GM12874 (cell line): ENCODE measurements around the gene PDSS1.

Experiments
- TF ChIP-seq, protein P1 (sequence below): IDR thresholded peaks from 2 replicates; pipeline ENCODE4 v1.5.1; 2011; ENCODE audit warnings: low read depth, mild to moderate bottlenecking, control low read depth, low read length, moderate library complexity; ENCODE audit not compliant: insufficient read depth

The PDSS1 gene

GRCh38 chr10:26735435-26735834, 37.9 kb downstream of the PDSS1 start:
- TF ChIP-seq, protein P1, sequence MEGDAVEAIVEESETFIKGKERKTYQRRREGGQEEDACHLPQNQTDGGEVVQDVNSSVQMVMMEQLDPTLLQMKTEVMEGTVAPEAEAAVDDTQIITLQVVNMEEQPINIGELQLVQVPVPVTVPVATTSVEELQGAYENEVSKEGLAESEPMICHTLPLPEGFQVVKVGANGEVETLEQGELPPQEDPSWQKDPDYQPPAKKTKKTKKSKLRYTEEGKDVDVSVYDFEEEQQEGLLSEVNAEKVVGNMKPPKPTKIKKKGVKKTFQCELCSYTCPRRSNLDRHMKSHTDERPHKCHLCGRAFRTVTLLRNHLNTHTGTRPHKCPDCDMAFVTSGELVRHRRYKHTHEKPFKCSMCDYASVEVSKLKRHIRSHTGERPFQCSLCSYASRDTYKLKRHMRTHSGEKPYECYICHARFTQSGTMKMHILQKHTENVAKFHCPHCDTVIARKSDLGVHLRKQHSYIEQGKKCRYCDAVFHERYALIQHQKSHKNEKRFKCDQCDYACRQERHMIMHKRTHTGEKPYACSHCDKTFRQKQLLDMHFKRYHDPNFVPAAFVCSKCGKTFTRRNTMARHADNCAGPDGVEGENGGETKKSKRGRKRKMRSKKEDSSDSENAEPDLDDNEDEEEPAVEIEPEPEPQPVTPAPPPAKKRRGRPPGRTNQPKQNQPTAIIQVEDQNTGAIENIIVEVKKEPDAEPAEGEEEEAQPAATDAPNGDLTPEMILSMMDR, result no peak

DNA sequence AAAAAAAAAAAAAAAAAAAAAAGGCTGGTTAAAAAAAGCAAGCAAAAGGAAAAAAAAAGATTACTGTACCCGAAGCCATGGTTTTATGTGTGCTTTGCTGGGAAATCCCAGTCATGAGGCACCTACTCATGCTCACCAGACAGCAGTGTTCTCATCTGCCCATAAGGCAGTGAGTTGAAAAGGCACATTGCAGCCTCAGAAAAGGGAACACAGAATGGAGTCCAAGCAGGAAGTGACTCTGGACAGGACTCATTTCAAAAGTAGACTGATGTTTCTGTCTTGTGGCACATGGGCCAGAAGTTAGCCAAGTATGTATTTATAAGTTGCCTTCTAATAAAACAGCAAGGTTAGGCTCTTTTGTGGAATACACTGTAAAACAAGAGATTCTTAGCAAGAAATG, 40.2 kb downstream of the PDSS1 start:
- TF ChIP-seq, protein P1, result no peak

GRCh38 chr10:26738301-26738911, 40.9 kb downstream of the PDSS1 start:
- TF ChIP-seq, protein P1, result no peak

- TF ChIP-seq, protein P1, result no peak
Measured at GRCh38 chr10:26739071-26739631, 41.6 kb downstream of the PDSS1 start.

DNA sequence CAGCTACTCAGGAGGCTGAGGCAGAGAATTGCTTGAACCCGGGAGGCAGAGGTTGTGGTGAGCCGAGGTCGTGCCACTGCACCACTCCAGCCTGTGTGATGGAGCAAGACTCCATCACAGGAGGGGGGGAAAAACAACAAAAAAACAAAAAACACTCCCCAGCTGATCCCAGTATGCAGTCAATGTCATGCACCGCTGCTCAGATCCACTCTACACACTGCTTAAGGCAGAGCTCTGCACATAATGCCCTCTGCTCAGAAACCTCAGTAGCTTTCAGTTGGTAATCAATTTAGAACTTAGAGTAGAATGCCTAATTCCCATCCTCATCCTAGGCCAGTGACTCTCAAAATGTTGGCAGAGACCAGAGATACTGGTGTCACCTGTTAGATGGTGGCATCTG, 43.9 kb downstream of the PDSS1 start:
- TF ChIP-seq, protein P1, result no peak

DNA sequence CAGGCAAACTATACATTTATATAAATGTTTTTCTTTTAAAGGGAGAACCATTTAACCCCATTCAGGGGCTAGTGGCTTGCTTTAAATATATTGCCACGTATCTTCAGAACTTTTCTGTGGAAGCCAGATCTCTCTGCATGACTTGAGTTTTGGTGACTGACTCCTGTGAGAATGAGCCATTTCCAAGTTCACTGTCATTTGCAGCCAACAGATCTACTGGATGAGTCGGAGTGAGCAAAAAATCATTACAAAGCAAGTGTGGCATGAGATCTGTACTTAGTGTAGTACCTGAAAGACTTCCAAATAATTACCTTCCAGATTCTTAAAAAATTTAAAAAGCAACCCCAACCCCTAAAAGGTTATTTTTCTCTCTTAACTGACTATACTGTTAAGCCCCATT, 45.6 kb downstream of the PDSS1 start:
- TF ChIP-seq, protein P1, result no peak

GRCh38 chr10:26743841-26744240, 46.3 kb downstream of the PDSS1 start:
- TF ChIP-seq, protein P1, result no peak
